Measurements from ENCODE around the gene VEPH1. TPM values are rescaled to one million over a fixed set of nuclear protein-coding genes. Genes with fewer than 3 reads are reported as not detected.

VEPH1 gene
- total RNA-seq, 1 donor from 2014 or later = 0.16 TPM

GRCh38 chr3:157220883-157221282 lies 282.3 kb downstream of the VEPH1 start:
- no peaks in the 10 kb centered on the region for H3K36me3 ChIP-seq
- no peak overlapping the region for H3K27ac ChIP-seq (replicated peaks)
- H3K9me3 ChIP-seq (replicated peaks) = no peaks in the 10 kb centered on the region
- no peaks in the 10 kb centered on the region for H3K27me3 ChIP-seq (ENCODE audit: low read depth)
- intact Hi-C loops (cut with micrococcal nuclease) = no loop called here
- no peaks in the 10 kb centered on the region for H3K4me1 ChIP-seq
- no peak overlapping the region for H3K4me3 ChIP-seq
- no peak for DNase-seq
- no peak for TF ChIP-seq CTCF (IDR thresholded peaks at IDR 0.05; ENCODE audit: borderline replicate concordance)

DNA sequence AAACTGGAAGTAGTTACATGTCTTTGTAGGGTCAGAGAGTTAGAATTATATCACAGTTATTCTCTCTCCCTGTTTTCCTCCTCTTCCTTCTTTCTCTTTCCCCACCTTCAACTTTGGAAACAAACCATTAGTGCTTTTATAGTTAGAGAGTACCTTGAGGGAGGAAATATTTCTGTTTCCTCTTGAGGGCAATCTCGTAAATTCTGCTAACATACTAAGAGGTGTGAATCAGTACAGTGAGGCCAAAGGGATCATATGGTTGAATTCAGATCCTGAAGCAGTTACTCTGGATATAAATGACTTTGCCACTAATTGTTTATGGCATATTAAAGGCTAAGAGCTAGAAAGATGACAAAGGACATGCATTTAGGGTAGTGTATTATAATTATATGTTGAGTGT lies 283.0 kb downstream of the VEPH1 start:
- Histone ChIP-seq H3K27me3 (ENCODE audit: low read depth) (no peaks in the 10 kb centered on the region), H3K36me3 (no peaks in the 10 kb centered on the region), H3K9me3 (replicated peaks) (no peaks in the 10 kb centered on the region), H3K4me3 (no peak overlapping the region), H3K4me1 (no peaks in the 10 kb centered on the region), H3K27ac (replicated peaks) (no peak overlapping the region)
- intact Hi-C loops (cut with micrococcal nuclease) = no loop called here
- TF ChIP-seq CTCF (IDR thresholded peaks at IDR 0.05; ENCODE audit: borderline replicate concordance) = no peak
- no peak for DNase-seq

- no peak for DNase-seq
- H3K27me3 ChIP-seq (ENCODE audit: low read depth) = no peaks in the 10 kb centered on the region
- intact Hi-C loops (cut with micrococcal nuclease) = loop anchor here (5.0 kb wide), 1 partner anchor 268 kb away; no protein-coding TSS in a partner anchor
- TF ChIP-seq CTCF (IDR thresholded peaks at IDR 0.05; ENCODE audit: borderline replicate concordance) = no peak
- H3K4me3 ChIP-seq = no peak overlapping the region
- no peaks in the 10 kb centered on the region for H3K4me1 ChIP-seq
- no peaks in the 10 kb centered on the region for H3K36me3 ChIP-seq
- H3K9me3 ChIP-seq (replicated peaks) = no peaks in the 10 kb centered on the region
- H3K27ac ChIP-seq (replicated peaks) = no peak overlapping the region
Observed at GRCh38 chr3:157219215-157219614, 284.0 kb downstream of the VEPH1 start.

Other genes with a start within 250 kb of the VEPH1 start
- gene PTX3, start 66.6 kb downstream of the VEPH1 start, total RNA-seq = 0.52 TPM